Measurements from ENCODE around the gene LRRC43. TPM values are rescaled to one million over a fixed set of nuclear protein-coding genes. Genes with fewer than 3 reads are reported as not detected.

LRRC43 gene
- total and polyA plus RNA-seq, 2 of the 4 experiments (the other 2 are of a cell fraction), result 0.26 to 0.36 TPM

DNA sequence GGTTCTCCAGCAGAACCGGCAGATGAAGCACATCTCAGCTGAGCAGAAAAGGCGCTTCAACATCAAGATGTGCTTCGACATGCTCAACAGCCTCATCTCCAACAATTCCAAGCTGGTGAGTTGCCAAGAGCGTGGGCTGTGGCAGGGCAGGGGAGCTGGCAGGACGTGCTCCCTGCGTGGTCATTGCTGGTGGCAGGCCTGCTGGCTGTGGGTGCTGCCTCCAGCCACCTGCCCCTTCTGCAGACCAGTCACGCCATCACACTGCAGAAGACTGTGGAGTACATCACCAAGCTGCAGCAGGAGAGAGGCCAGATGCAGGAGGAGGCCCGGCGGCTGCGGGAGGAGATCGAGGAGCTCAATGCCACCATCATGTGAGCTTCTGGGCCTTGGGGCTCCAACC lies 44.7 kb upstream of the LRRC43 start:
- ChIA-PET CTCF (no interaction called here), POLR2A (ENCODE audit: unreplicated experiment) (no interaction called here)
- DNase-seq (no peak), ATAC-seq (ENCODE audit: low read depth) (no peak)
- Histone ChIP-seq H3K27ac (ENCODE audit: insufficient read depth, low read length) (no peak overlapping the region), H3K4ac (ENCODE audit: low read depth, low read length) (no peak overlapping the region), H3K9ac (ENCODE audit: low read depth, low read length) (no peak overlapping the region), H3K4me2 (ENCODE audit: low read depth, low read length) (no peak overlapping the region), H3K4me1 (ENCODE audit: control insufficient read depth, insufficient read depth, low read length) (no peaks in the 10 kb centered on the region), H3K79me1 (ENCODE audit: low read depth in 1 of 2, low read length in 2 of 2) (no peaks in the 10 kb centered on the region), H2BK5ac (ENCODE audit: low read depth, low read length, poor library complexity, severe bottlenecking) (no peak overlapping the region), H3K9me3 (ENCODE audit: control insufficient read depth, insufficient read depth, low read length) (no peaks in the 10 kb centered on the region), H4K8ac (ENCODE audit: low read depth in 2 of 2, low read length in 2 of 2) (no peak overlapping the region), H3K4me3 (ENCODE audit: insufficient read depth, low read depth, low read length) (no peak overlapping the region), H3K14ac (replicated peaks; ENCODE audit: low read depth, low read length) (no peak overlapping the region), H2BK120ac (ENCODE audit: low read depth, low read length) (no peak overlapping the region), H3K27me3 (ENCODE audit: control insufficient read depth, insufficient read depth, low read length) (no peaks in the 10 kb centered on the region), H2AK5ac (ENCODE audit: low read depth, low read length) (no peak overlapping the region), H3K56ac (ENCODE audit: extremely low read depth, insufficient read depth, low read length) (no peak overlapping the region), H2AK9ac (replicated peaks; ENCODE audit: low read depth, low read length, poor library complexity) (no peak overlapping the region), H4K91ac (ENCODE audit: insufficient read depth, low read depth, low read length) (no peak overlapping the region), H3K36me3 (ENCODE audit: control insufficient read depth, insufficient read depth, low read length) (peaks cover 71% of the 10 kb centered on the region), H2BK15ac (ENCODE audit: low read depth, low read length) (no peak overlapping the region), H4K5ac (ENCODE audit: low read depth, low read length) (no peak overlapping the region), H3K23ac (ENCODE audit: low read depth, low read length) (no peak overlapping the region), H3K18ac (ENCODE audit: low read depth, low read length) (no peak overlapping the region), H2AFZ (replicated peaks; ENCODE audit: low read length, poor library complexity) (no peak overlapping the region), H2BK20ac (ENCODE audit: low read depth, low read length) (no peak overlapping the region), H3K9me1 (ENCODE audit: insufficient read depth, low read length) (no peaks in the 10 kb centered on the region), H4K20me1 (ENCODE audit: insufficient read depth, low read length) (no peaks in the 10 kb centered on the region)
- TF ChIP-seq ELK1 (IDR thresholded peaks at IDR 0.05; ENCODE audit: borderline replicate concordance, low read depth, low read length), result no peak
- no peak for TF ChIP-seq USF2 (IDR thresholded peaks at IDR 0.05; ENCODE audit: low read depth, low read length)
- TF ChIP-seq SMC3 (IDR thresholded peaks at IDR 0.05; ENCODE audit: low read depth, low read length), result no peak
- TF ChIP-seq BHLHE40 (IDR thresholded peaks at IDR 0.05; ENCODE audit: low read depth, low read length), result no peak
- TF ChIP-seq RAD21 (IDR thresholded peaks at IDR 0.05; ENCODE audit: low read length), result no peak
- TF ChIP-seq POLR2A (IDR thresholded peaks at IDR 0.05; ENCODE audit: low read depth, low read length), result no peak
- no peak for TF ChIP-seq MAZ (IDR thresholded peaks at IDR 0.05; ENCODE audit: borderline replicate concordance, low read depth, low read length)
- TF ChIP-seq NFE2L2 (IDR thresholded peaks at IDR 0.05; ENCODE audit: low read depth, low read length), result no peak
- TF ChIP-seq RCOR1 (IDR thresholded peaks at IDR 0.05; ENCODE audit: insufficient replicate concordance, low read length), result no peak
- TF ChIP-seq FOS (IDR thresholded peaks at IDR 0.05; ENCODE audit: low read depth, low read length), result no peak
- intact Hi-C loops (cut with micrococcal nuclease) (no loop called here), in situ Hi-C loops (cut with MboI; ENCODE audit: low sequenced_read_pairs) (no loop called here), dilution Hi-C loops (cut with HindIII; ENCODE audit: low sequenced_read_pairs, unreplicated experiment) (no loop called here)
- BruUV-seq (replicated peaks), result no TSS peak
- WGBS, 2 experiments (ENCODE audit: extremely low coverage in 2 of 2, insufficient read length in 1 of 2), result 88% methylated on average over 9 of the region's 11 CpGs; no CpG with 5 or more reads in 1 of the 2 experiments

All from IMR-90 (cell line).